ENCODE data around the gene NUDCD3. TPM values are rescaled to one million over a fixed set of nuclear protein-coding genes. Genes with fewer than 3 reads are reported as not detected.

NUDCD3 gene
- total and polyA plus RNA-seq, 7 experiments from 2014 or later = 51.5 to 117 (median 84.4) TPM

DNA sequence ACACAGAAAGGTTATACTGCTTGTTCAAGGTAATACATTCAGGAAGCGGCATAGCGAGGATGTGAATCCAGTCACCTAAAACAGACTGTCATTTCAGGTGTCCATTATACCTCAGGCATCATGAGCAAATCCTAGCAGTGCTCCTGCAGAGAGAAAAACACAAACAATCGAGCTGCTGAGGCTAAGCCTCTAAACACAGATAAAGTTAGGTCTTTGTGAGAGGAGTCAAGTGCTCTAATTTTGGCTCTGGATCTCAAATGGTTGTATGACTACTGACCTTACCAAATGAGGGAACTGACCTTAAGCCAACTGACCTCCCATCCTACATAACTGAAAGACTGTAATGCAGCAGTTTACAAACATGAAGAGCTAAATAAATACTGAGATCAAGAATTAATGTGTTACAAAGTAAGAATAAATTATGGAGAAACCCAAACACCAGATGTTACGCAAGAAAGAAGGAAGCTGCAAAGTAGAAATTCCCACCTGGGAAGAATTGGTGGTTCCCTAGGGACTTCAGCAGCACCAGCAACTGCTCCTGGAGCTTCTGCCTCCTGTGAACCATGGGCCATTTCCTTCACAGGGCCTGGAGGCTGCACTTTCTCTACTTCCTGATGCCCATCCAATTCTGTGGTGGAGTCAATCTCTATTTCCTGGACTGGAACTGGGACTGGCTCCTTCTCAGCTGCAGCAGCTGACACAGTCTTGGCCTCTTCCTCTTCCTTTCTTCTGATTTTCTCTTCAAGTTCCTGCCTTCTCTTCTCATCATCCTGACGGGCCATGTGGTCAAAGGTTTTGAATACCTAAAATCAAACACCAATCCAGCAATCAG is 5.8 kb downstream of the NUDCD3 start:
- Histone ChIP-seq H3K27me3 (ENCODE audit: control insufficient read depth in 2 of 2, insufficient read depth in 2 of 2, low read length in 2 of 2) (no peaks in the 10 kb centered on the region), H3K27ac (ENCODE audit: low read depth, low read length) (no peak overlapping the region), H3K36me3 (ENCODE audit: control insufficient read depth in 2 of 3, insufficient read depth in 3 of 3, low read length in 3 of 3) (peaks cover 31 to 50% (median 38%) of the 10 kb centered on the region in 3 experiments), H3K9me3 (ENCODE audit: control insufficient read depth in 2 of 3, low read length in 3 of 3) (no peaks in the 10 kb centered on the region), H3K4me1 (ENCODE audit: control insufficient read depth in 2 of 2, insufficient read depth in 2 of 2, low read length in 2 of 2) (peaks cover 18 to 44% of the 10 kb centered on the region in 2 donors), H3K4me3 (ENCODE audit: low read length) (no peak overlapping the region)
- no peaks in the 10 kb centered on the region for H3K27me3 Mint-ChIP-seq
- peaks cover 26 to 59% (median 53%) of the 10 kb centered on the region in 5 donors for H3K36me3 Mint-ChIP-seq
- no peak for DNase-seq
- ChIA-PET CTCF (interaction anchor here (1.3 kb wide), 1 partner anchor 244 kb away, joined by 3 read pairs; no protein-coding TSS in a partner anchor), POLR2A (no interaction called here)
- intact Hi-C loops (cut with micrococcal nuclease) = no loop called here
- peaks cover 43 to 95% (median 88%) of the 10 kb centered on the region in 7 donors for H3K4me1 Mint-ChIP-seq
- peak overlapping the region in 8 of 10 donors; percentile 23 to 86 (median 65) for H3K4me3 Mint-ChIP-seq
- peaks cover 7 to 19% (median 14%) of the 10 kb centered on the region in 11 donors for H3K9me3 Mint-ChIP-seq
- no peak for ATAC-seq
- H3K27ac Mint-ChIP-seq = peak overlapping the region in 6 of 9 donors; percentile 6 to 45 (median 36)

DNA sequence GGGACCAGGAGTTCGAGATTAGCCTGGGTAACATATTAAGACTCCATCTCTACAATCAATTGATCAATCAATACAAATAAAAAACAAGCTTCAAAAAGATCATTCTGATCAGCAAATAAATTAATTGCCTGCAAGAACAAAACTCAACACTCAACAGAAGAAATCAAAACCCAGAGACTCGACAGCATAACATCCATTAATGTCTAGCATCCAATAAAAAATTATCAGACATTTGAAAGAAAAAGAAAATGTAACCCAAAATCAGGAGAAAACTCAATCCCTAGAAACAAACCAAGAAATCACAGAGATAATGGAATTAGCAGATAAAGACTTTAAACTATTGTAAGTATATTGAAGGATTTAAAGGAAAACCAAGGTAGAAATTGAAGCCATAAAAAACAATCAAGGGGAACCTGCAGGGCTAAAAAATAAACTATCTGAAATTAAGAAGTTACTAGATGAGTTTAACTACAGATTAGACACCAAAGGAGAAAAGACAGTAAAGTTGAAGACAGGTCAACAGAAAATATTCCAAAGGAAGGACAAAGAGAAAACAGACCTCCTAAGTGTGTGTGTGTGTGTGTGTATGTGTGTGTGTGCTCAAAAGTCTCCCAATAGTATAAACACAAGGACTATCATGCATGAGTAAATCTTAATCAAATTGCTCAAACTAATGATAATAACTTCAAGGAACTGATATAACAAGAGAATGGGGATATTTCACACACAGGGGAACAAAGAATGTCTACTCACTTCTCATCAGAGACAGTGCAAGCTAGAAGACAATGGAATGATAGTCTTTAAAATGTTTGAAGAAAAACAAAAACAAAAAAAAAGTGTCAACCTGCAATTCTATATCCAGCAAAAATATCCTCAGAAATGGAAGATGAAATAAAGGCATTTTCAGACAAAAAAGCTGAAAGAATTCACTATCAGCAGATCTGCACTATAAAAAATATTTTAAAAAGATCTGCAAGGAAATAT is 7.7 kb downstream of the NUDCD3 start:
- Histone ChIP-seq H3K4me1 (ENCODE audit: control insufficient read depth in 2 of 2, insufficient read depth in 2 of 2, low read length in 2 of 2) (peaks cover 3 to 32% of the 10 kb centered on the region in 2 donors), H3K27me3 (ENCODE audit: control insufficient read depth in 2 of 2, insufficient read depth in 2 of 2, low read length in 2 of 2) (no peaks in the 10 kb centered on the region), H3K36me3 (ENCODE audit: control insufficient read depth in 2 of 3, insufficient read depth in 3 of 3, low read length in 3 of 3) (peaks cover 31 to 68% (median 38%) of the 10 kb centered on the region in 3 experiments), H3K4me3 (ENCODE audit: low read length) (no peak overlapping the region), H3K9me3 (ENCODE audit: control insufficient read depth in 2 of 3, low read length in 3 of 3) (no peaks in the 10 kb centered on the region), H3K27ac (ENCODE audit: low read depth, low read length) (no peak overlapping the region)
- peaks cover 7 to 19% (median 15%) of the 10 kb centered on the region in 11 donors for H3K9me3 Mint-ChIP-seq
- H3K27me3 Mint-ChIP-seq = no peaks in the 10 kb centered on the region
- ATAC-seq (no peak), DNase-seq (no peak)
- H3K4me1 Mint-ChIP-seq = peaks cover 35 to 86% (median 77%) of the 10 kb centered on the region in 7 donors
- H3K4me3 Mint-ChIP-seq = peak overlapping the region in 7 of 10 donors; percentile 1 to 86 (median 6)
- H3K27ac Mint-ChIP-seq = peak overlapping the region in 3 of 9 donors; percentile 11 to 49 (median 49)
- POLR2A ChIA-PET = interaction anchor here (0.7 to 1.3 kb wide), 3 partner anchors 8 to 312 kb away, joined by 3 to 6 read pairs (median 4); partner anchors contain the start of genes DDX56 and NUDCD3
- intact Hi-C loops (cut with micrococcal nuclease) = no loop called here
- CTCF ChIA-PET = interaction anchor here (0.7 to 1.0 kb wide), 2 partner anchors 69 to 339 kb away, joined by 3 read pairs; no protein-coding TSS in a partner anchor
- peaks cover 26 to 60% (median 56%) of the 10 kb centered on the region in 5 donors for H3K36me3 Mint-ChIP-seq

DNA sequence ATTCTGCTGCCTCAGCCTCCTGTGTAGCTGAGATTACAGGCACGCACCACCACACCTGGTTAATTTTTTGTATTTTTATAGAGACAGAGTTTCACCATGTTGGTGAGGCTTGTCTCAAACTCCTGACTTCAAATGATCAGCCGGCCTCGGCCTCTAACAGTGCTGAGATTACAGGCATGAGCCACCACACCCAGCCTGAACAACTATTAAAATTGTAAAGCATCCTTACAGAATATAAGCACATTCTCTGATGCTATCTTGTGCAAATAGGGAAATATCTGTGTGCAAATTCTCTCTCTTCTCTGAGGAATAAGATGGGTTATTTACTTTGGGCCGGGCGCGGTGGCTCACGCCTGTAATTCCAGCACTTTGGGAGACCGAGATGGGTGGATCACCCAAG is 12.5 kb downstream of the NUDCD3 start:
- ChIA-PET CTCF (interaction anchor here (0.7 to 1.0 kb wide), 3 partner anchors 19 to 236 kb away, joined by 3 to 4 read pairs (median 3); no protein-coding TSS in a partner anchor), POLR2A (interaction anchor here (0.8 to 1.0 kb wide), 2 partner anchors 16 to 71 kb away, joined by 5 to 6 read pairs; no protein-coding TSS in a partner anchor)
- intact Hi-C loops (cut with micrococcal nuclease) = loop anchor here (1.0 to 5.0 kb wide), 8 partner anchors 47 to 406 kb away; partner anchors contain the start of gene YKT6 (in 1 of the 2)
- H3K36me3 ChIP-seq (ENCODE audit: control insufficient read depth in 2 of 3, insufficient read depth in 3 of 3, low read length in 3 of 3) = peaks cover 17 to 73% (median 24%) of the 10 kb centered on the region in 3 experiments
- peaks cover 0 to 12% of the 10 kb centered on the region in 2 donors for H3K4me1 ChIP-seq (ENCODE audit: control insufficient read depth in 2 of 2, insufficient read depth in 2 of 2, low read length in 2 of 2)
- H3K4me3 ChIP-seq (ENCODE audit: low read length) = no peak overlapping the region
- Mint-ChIP-seq H3K4me1 (peaks cover 27 to 86% (median 71%) of the 10 kb centered on the region in 7 donors), H3K27ac (no peak overlapping the region), H3K27me3 (no peaks in the 10 kb centered on the region), H3K4me3 (no peak overlapping the region), H3K36me3 (peaks cover 14 to 51% (median 41%) of the 10 kb centered on the region in 5 donors), H3K9me3 (peaks cover 0 to 10% (median 7%) of the 10 kb centered on the region in 11 donors)
- H3K27me3 ChIP-seq (ENCODE audit: control insufficient read depth in 2 of 2, insufficient read depth in 2 of 2, low read length in 2 of 2) = no peaks in the 10 kb centered on the region
- H3K9me3 ChIP-seq (ENCODE audit: control insufficient read depth in 2 of 3, low read length in 3 of 3) = no peaks in the 10 kb centered on the region
- ATAC-seq = no peak
- H3K27ac ChIP-seq (ENCODE audit: low read depth, low read length) = no peak overlapping the region
- no peak for DNase-seq

DNA sequence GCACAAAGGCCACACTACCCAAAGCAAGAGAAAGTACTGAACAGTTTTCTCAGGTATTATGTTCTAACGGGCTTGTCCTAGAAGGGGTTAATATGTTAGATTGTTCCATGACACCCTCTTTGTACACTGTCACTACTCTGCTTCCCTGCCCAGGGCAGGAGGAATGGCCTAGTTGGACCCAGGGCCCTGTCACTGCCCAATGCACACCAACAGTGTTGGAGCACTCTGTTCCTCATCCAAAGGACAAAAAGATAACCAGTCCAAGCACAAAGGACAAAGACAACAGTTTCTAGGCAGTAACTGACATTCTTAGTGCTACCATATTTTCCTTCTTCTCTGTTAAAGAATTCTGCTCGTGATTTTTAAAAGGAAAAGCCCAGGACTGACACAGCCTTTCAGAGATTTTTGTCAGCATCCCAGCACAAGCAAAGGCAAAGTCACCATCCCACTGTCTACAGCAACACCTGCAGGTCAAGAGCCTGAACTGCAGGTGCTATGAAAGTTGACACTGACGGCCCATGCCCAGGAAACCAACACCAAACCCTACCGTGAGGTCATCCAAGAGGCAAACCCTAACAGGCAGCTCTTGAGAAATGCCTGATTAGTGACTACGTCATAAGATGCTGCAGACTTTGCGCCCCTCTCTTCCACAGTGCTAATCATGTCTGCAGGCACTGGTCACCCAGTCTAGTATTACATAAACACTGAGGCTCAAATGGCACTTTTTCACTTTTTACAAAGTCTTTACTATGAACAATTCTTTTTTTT is 13.2 kb downstream of the NUDCD3 start:
- H3K27me3 Mint-ChIP-seq = no peaks in the 10 kb centered on the region

DNA sequence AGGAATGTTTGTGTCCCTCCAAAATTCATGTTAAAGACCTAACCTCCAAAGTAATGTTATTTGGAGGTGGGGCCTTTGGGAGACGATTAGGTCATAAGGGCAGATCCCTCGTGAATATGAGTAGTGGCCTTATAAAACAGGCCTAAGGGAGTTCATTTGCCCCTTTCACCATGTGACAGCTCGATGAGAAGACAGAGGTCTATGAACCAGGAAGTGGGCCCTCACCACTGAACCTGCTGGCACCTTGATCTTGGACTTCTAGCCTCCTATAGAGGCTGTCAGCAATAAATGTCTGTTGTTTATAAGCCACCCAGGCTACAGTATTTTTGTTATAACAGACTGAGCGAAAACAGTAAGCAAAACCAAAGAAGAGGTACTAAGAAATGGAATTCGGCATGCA is 14.1 kb downstream of the NUDCD3 start:
- Mint-ChIP-seq H3K27ac (peak overlapping the region in 2 of 9 donors; percentile 18 to 53), H3K36me3 (peaks cover 7 to 53% (median 34%) of the 10 kb centered on the region in 5 donors), H3K27me3 (no peaks in the 10 kb centered on the region), H3K4me3 (peak overlapping the region in 1 of 10 donors; percentile 34), H3K4me1 (peaks cover 31 to 86% (median 75%) of the 10 kb centered on the region in 7 donors), H3K9me3 (peaks cover 0 to 3% (median 0%) of the 10 kb centered on the region in 11 donors)
- H3K27ac ChIP-seq (ENCODE audit: low read depth, low read length) = no peak overlapping the region
- DNase-seq (no peak), ATAC-seq (no peak)
- H3K4me3 ChIP-seq (ENCODE audit: low read length) = no peak overlapping the region
- ChIA-PET CTCF (interaction anchor here (1.0 to 1.2 kb wide), 3 partner anchors 44 to 236 kb away, joined by 3 to 4 read pairs (median 3); no protein-coding TSS in a partner anchor), POLR2A (interaction anchor here (0.6 to 0.9 kb wide), 2 partner anchors 11 to 20 kb away, joined by 3 to 4 read pairs; no protein-coding TSS in a partner anchor)
- peaks cover 0 to 15% of the 10 kb centered on the region in 2 donors for H3K4me1 ChIP-seq (ENCODE audit: control insufficient read depth in 2 of 2, insufficient read depth in 2 of 2, low read length in 2 of 2)
- intact Hi-C loops (cut with micrococcal nuclease) = loop anchor here (2.0 to 5.0 kb wide), 4 partner anchors 46 to 404 kb away; partner anchors contain the start of gene YKT6 (in 1 of the 2)
- H3K9me3 ChIP-seq (ENCODE audit: control insufficient read depth in 2 of 3, low read length in 3 of 3) = no peaks in the 10 kb centered on the region
- no peaks in the 10 kb centered on the region for H3K27me3 ChIP-seq (ENCODE audit: control insufficient read depth in 2 of 2, insufficient read depth in 2 of 2, low read length in 2 of 2)
- H3K36me3 ChIP-seq (ENCODE audit: control insufficient read depth in 2 of 3, insufficient read depth in 3 of 3, low read length in 3 of 3) = peaks cover 5 to 62% (median 11%) of the 10 kb centered on the region in 3 experiments

More for the DNA sequence above, 13.2 kb downstream of the NUDCD3 start:
- intact Hi-C loops (cut with micrococcal nuclease) = loop anchor here (1.0 to 5.0 kb wide), 8 partner anchors 46 to 405 kb away; partner anchors contain the start of gene YKT6 (in 1 of the 2)
- ATAC-seq (peak; percentile 98), DNase-seq (peak; percentile 18 to 68 (median 58))
- H3K27me3 ChIP-seq (ENCODE audit: control insufficient read depth in 2 of 2, insufficient read depth in 2 of 2, low read length in 2 of 2) = no peaks in the 10 kb centered on the region
- peak overlapping the region in 7 of 9 donors; percentile 2 to 93 (median 78) for H3K27ac Mint-ChIP-seq
- H3K36me3 Mint-ChIP-seq = peaks cover 8 to 50% (median 37%) of the 10 kb centered on the region in 5 donors
- H3K4me1 Mint-ChIP-seq = peaks cover 26 to 86% (median 71%) of the 10 kb centered on the region in 7 donors
- peaks cover 0 to 15% of the 10 kb centered on the region in 2 donors for H3K4me1 ChIP-seq (ENCODE audit: control insufficient read depth in 2 of 2, insufficient read depth in 2 of 2, low read length in 2 of 2)
- peaks cover 10 to 66% (median 18%) of the 10 kb centered on the region in 3 experiments for H3K36me3 ChIP-seq (ENCODE audit: control insufficient read depth in 2 of 3, insufficient read depth in 3 of 3, low read length in 3 of 3)
- POLR2A ChIA-PET = interaction anchor here (0.8 to 1.0 kb wide), 2 partner anchors 15 to 70 kb away, joined by 5 to 6 read pairs; no protein-coding TSS in a partner anchor
- H3K4me3 Mint-ChIP-seq = peak overlapping the region in 5 of 10 donors; percentile 1 to 32 (median 4)
- no peaks in the 10 kb centered on the region for H3K9me3 ChIP-seq (ENCODE audit: control insufficient read depth in 2 of 3, low read length in 3 of 3)
- H3K4me3 ChIP-seq (ENCODE audit: low read length) = no peak overlapping the region
- CTCF ChIA-PET = interaction anchor here (0.7 to 1.0 kb wide), 3 partner anchors 20 to 236 kb away, joined by 3 to 4 read pairs (median 3); no protein-coding TSS in a partner anchor
- no peak overlapping the region for H3K27ac ChIP-seq (ENCODE audit: low read depth, low read length)
- peaks cover 0 to 3% (median 1%) of the 10 kb centered on the region in 11 donors for H3K9me3 Mint-ChIP-seq

Measured in naive thymus-derived CD4-positive, alpha-beta T cell (primary cell).